Prostate gland (tissue), 2 donors: ENCODE results near the gene APAF1.

Experiments used
- POLR2A ChIP-seq: fragments of 450-650 bp; IDR thresholded peaks from one replicate; pipeline ENCODE4 v1.6.1; 2016; ENCODE audit warnings: antibody characterized with exemption, mild to moderate bottlenecking
- POLR2AphosphoS5 ChIP-seq: sonication (generic); formaldehyde crosslinking; IDR thresholded peaks from one replicate; pipeline ENCODE4 v1.6.1; 2017; ENCODE audit warnings: antibody characterized with exemption
- TF ChIP-seq, protein P1 (sequence below), 4 experiments: fragments of 200-600 bp in 2 of 4; fragments of 450-650 bp in 2 of 4; sonication (generic) in 2 of 4; IDR thresholded peaks; 1 replicate in 3 of 4; 2 replicates in 1 of 4; pipeline ENCODE4 v1.5.1; 2016 to 2019; ENCODE audit warnings: antibody characterized with exemption in 4 of 4, mild to moderate bottlenecking in 2 of 4, moderate library complexity in 2 of 4

DNA sequence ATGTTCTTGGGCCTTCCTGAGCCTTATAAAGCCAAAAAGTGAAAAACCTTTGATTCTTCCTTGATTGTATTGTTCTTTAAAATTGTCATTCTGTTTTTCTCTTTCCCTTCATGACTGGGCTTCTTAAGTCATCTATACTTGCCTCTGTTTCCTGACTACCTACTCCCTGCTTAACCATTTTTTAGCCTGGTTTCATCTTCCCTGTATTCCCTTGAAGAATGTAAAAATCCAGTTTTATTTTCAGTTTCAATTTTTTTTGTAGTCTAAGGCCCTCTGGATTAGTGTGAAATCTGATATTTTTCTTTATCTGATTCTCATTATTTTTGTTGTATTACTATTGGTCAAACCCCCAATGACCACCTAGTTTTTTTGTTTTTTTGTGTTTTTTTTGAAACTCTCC lies 46.3 kb downstream of the APAF1 start:
- TF ChIP-seq, protein P1, sequence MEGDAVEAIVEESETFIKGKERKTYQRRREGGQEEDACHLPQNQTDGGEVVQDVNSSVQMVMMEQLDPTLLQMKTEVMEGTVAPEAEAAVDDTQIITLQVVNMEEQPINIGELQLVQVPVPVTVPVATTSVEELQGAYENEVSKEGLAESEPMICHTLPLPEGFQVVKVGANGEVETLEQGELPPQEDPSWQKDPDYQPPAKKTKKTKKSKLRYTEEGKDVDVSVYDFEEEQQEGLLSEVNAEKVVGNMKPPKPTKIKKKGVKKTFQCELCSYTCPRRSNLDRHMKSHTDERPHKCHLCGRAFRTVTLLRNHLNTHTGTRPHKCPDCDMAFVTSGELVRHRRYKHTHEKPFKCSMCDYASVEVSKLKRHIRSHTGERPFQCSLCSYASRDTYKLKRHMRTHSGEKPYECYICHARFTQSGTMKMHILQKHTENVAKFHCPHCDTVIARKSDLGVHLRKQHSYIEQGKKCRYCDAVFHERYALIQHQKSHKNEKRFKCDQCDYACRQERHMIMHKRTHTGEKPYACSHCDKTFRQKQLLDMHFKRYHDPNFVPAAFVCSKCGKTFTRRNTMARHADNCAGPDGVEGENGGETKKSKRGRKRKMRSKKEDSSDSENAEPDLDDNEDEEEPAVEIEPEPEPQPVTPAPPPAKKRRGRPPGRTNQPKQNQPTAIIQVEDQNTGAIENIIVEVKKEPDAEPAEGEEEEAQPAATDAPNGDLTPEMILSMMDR (IDR thresholded peaks at IDR 0.05), result no peak
- TF ChIP-seq POLR2A, result no peak
- TF ChIP-seq POLR2AphosphoS5, result no peak
